A549 (cell line): Measurements from ENCODE around the gene MSL1. TPM values are rescaled to one million over a fixed set of nuclear protein-coding genes. Genes with fewer than 3 reads are reported as not detected.

Experiments used
- ATAC-seq, 2 experiments: fragments of 200-7000 bp in 1 of 2; fragments of >200 bp in 1 of 2; cut with Nextera tagmentation in 1 of 2; cut with Tn5 transposase in 1 of 2; 3 replicates each; pipeline versions ENCODE4 v1.8.0 to v1.9.1; 2018 to 2020; ENCODE audit warnings: mild to moderate bottlenecking in 1 of 2, moderate library complexity in 1 of 2
- CTCF ChIA-PET: fragments of 300-600 bp; sonication (Branson Sonifier 250); formaldehyde crosslinking; extraction: SDS; loops from one replicate; lab custom pipeline; 2021; ENCODE audit warnings: antibody characterized with exemption, inconsistent platforms; lab: Yijun Ruan, JAX
- POLR2A ChIA-PET: fragments of 350-600 bp; formaldehyde crosslinking; extraction: SDS; loops from one replicate; lab custom pipeline; 2021; ENCODE audit warnings: antibody characterized with exemption, inconsistent platforms; lab: Yijun Ruan, JAX
- DNase-seq, 2 experiments: peaks; one replicate each; pipeline versions ENCODE4 v3.0.0 to v3.0.0-alpha.2; 2011 to 2016; ENCODE audit warnings: low read depth in 1 of 2, low spot score in 1 of 2
- FAIRE-seq: peaks from 2 replicates; lab custom pipeline; 2011; peaks lifted over from hg19 to GRCh38; lab: Jason Lieb, UNC
- H3K27ac ChIP-seq, 2 experiments: fragments of >200 bp; sonication (Bioruptor Twin); formaldehyde crosslinking; 3 replicates each; pipeline ENCODE4 v1.5.1; 2016 to 2017
- H3K4me1 ChIP-seq: fragments of >200 bp; sonication (Bioruptor Twin); formaldehyde crosslinking; 3 replicates; pipeline ENCODE4 v1.6.1; 2016
- H3K4me2 ChIP-seq: fragments of >200 bp; sonication (Bioruptor Twin); formaldehyde crosslinking; 3 replicates; pipeline ENCODE4 v1.6.1; 2016
- H3K4me3 ChIP-seq: fragments of >200 bp; sonication (Bioruptor Twin); formaldehyde crosslinking; 3 replicates; pipeline ENCODE4 v1.5.1; 2016
- H3K9me3 ChIP-seq: fragments of >200 bp; sonication (Bioruptor Twin); formaldehyde crosslinking; 3 replicates; pipeline ENCODE4 v1.6.1; 2016
- ATOH8 ChIP-seq: fragments of 250-450 bp; sonication (Bioruptor Pico); IDR thresholded peaks from 2 replicates; pipeline ENCODE4 v1.5.0; 2020; ENCODE audit warnings: low read depth, mild to moderate bottlenecking, moderate library complexity
- CEBPB ChIP-seq, 2 experiments: fragments of >200 bp in 1 of 2; sonication (Bioruptor Twin) in 1 of 2; formaldehyde crosslinking in 1 of 2; IDR thresholded peaks; 2 replicates each; pipeline ENCODE4 v1.6.1; 2012 to 2016
- E2F6 ChIP-seq: IDR thresholded peaks from 2 replicates; pipeline ENCODE4 v1.6.1; 2012; ENCODE audit warnings: low read depth, borderline replicate concordance
- EHMT2 ChIP-seq: fragments of 200-600 bp; sonication (generic); IDR thresholded peaks from 2 replicates; pipeline ENCODE4 v1.6.1; 2016; ENCODE audit warnings: antibody characterized with exemption, low read depth, mild to moderate bottlenecking, moderate library complexity
- JUN ChIP-seq, 2 experiments: fragments of >200 bp; sonication (Bioruptor Twin); formaldehyde crosslinking; IDR thresholded peaks; 2 replicates in 1 of 2; 3 replicates in 1 of 2; pipeline ENCODE4 v1.6.1; 2016 to 2017
- JUNB ChIP-seq: fragments of >200 bp; sonication (Bioruptor Twin); formaldehyde crosslinking; IDR thresholded peaks from 2 replicates; pipeline ENCODE4 v1.6.1; 2016
- MAX ChIP-seq: IDR thresholded peaks from 2 replicates; pipeline ENCODE4 v1.6.1; 2012
- PHF8 ChIP-seq: fragments of 200-600 bp; sonication (generic); IDR thresholded peaks from 2 replicates; pipeline ENCODE4 v1.6.1; 2016; ENCODE audit warnings: low read depth, mild to moderate bottlenecking, antibody characterized with exemption, moderate library complexity, borderline replicate concordance
- POLR2A ChIP-seq: IDR thresholded peaks from 2 replicates; pipeline ENCODE4 v1.6.1; 2012; ENCODE audit warnings: mild to moderate bottlenecking, low read length
- POLR2AphosphoS2 ChIP-seq: conservative IDR thresholded peaks from 2 replicates; pipeline ENCODE4 v1.6.1; 2012; ENCODE audit warnings: low read length, improper control_type of control experiment, inconsistent platforms
- RFX5 ChIP-seq: fragments of 450-650 bp; IDR thresholded peaks from 2 replicates; pipeline ENCODE4 v1.7.1; 2014; ENCODE audit warnings: antibody characterized with exemption, mild to moderate bottlenecking, moderate library complexity
- TP53 ChIP-seq: fragments of 250-450 bp; sonication (Bioruptor Pico); IDR thresholded peaks from 2 replicates; pipeline ENCODE4 v1.5.0; 2021; ENCODE audit warnings: mild to moderate bottlenecking, moderate library complexity
- ZC3H11A ChIP-seq: fragments of 450-650 bp; IDR thresholded peaks from 2 replicates; pipeline ENCODE4 v1.6.1; 2014; ENCODE audit warnings: antibody characterized with exemption, mild to moderate bottlenecking
- ZFP36 ChIP-seq: fragments of 450-650 bp; IDR thresholded peaks from 2 replicates; pipeline ENCODE4 v1.6.1; 2014; ENCODE audit warnings: borderline replicate concordance; ENCODE audit not compliant: partially characterized antibody
- ZNF302 ChIP-seq: fragments of 250-450 bp; sonication (Bioruptor Pico); IDR thresholded peaks from 2 replicates; pipeline ENCODE4 v1.9.0; 2021; ENCODE audit warnings: inconsistent platforms, mild to moderate bottlenecking, moderate library complexity
- WGBS: methylation state at CpG from one replicate; pipeline ENCODE4 v1.1.6; 2017; ENCODE audit errors: missing lambda C conversion rate; 5-methylcytosine and 5-hydroxymethylcytosine counted together
- polyA plus RNA-seq, 4 experiments: library from polyadenylated mRNA; depleted of rRNA in 3 of 4; stranded (reverse); fragments of >200 nt; fragmentation: RNase III in 1 of 4; extraction: RNeasy Plus Mini Kit Qiagen cat#74134 plus additional on column Dnase treatment in 1 of 4; gene quantifications; 2 replicates in 3 of 4; 3 replicates in 1 of 4; pipeline ENCODE4 v1.2.3, GENCODE V29; 2011 to 2017
- TF ChIP-seq, protein P1 (sequence below): fragments of 450-650 bp; IDR thresholded peaks from 2 replicates; pipeline ENCODE4 v1.6.1; 2014; ENCODE audit warnings: antibody characterized with exemption

MSL1 gene
- polyA plus RNA-seq, 2 of the 4 experiments (the other 2 are of a cell fraction): 64.8 to 95.1 TPM

DNA sequence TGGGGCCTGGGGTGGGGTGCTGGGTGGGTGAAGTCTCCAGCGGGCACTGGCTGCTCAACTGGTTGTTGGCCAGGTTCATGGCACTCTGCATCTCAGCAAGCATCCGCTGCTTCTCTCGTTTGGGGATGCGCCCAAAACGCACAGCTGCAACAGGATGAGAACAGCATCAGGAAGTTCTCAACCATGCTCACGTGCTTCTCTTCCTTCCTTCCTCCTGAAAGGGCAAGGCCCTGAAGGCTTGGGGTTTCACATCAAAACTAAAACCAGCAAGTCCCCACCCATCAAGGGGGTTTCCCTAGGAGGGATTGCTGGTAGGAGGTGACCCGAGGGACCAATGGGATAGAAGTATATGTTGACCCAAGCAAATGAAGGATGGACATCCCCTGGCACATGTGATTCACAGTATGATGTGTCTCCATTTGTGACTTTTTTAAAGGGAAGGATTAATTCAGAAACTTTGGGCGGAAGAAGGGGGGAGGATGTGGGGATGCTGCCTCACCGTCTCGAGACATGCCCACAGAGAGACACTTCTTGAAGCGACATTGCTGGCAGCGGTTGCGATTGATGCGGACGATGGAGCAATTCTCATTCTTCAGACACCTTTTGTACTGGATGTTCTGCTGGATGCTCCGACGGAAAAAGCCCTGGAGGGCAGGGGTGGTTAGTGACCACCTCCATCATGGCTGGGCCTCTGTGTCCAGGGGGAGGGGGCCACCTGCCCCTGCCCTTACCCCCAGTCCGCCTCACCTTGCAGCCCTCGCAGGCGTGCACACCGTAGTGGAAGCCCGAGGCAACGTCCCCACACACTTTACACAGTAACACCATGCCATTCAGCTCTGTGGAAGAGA, 25.6 kb upstream of the MSL1 start:
- no peak overlapping the region for H3K27ac ChIP-seq
- 92% methylated on average over 23 of the region's 23 CpGs for WGBS
- DNase-seq (no peak), FAIRE-seq (no peak), ATAC-seq (no peak)
- TF ChIP-seq POLR2AphosphoS2 (0 out of 2 replicates have a peak, but pooled peaks have one; percentile 24), E2F6 (no peak)
- H3K4me3 ChIP-seq: no peak overlapping the region
- POLR2A ChIA-PET: interaction anchor here (7.1 kb wide), 1 partner anchor 16 kb away, joined by 173 read pairs; no protein-coding TSS in a partner anchor
- peaks cover 41% of the 10 kb centered on the region for H3K4me1 ChIP-seq
- H3K9me3 ChIP-seq: no peaks in the 10 kb centered on the region
- CTCF ChIA-PET: interaction anchor here (0.7 to 17.1 kb wide), 11 partner anchors 12 to 83 kb away, joined by 3 to 390 read pairs (median 4); partner anchors contain the start of genes CSF3 and THRA
- H3K4me2 ChIP-seq: no peak overlapping the region

DNA sequence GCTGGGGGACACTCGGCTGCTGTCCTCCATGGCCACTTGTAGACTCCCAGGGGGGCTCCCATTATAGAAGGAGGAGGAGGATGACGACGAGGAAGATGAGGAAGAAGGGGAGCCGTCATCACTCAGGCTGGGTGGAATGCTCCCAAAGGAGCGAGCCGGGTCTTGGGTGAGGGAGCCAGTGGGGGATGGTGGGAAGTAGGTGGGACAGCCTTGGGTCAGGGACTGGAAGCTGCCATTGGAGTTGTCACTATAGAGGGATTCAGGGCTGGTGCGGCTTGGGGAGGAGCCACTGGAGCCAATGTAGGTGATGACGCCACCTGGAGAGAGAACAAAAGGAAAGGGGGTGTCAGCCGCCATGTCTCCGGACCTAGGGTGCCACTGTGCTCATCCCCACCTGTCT, 24.7 kb upstream of the MSL1 start:
- Histone ChIP-seq H3K4me1 (peaks cover 41% of the 10 kb centered on the region), H3K4me2 (no peak overlapping the region), H3K4me3 (no peak overlapping the region), H3K9me3 (no peaks in the 10 kb centered on the region)
- 94% methylated on average over 10 of the region's 10 CpGs for WGBS
- no peak for FAIRE-seq
- ChIA-PET POLR2A (interaction anchor here (7.1 kb wide), 1 partner anchor 16 kb away, joined by 173 read pairs; no protein-coding TSS in a partner anchor), CTCF (interaction anchor here (0.9 to 17.1 kb wide), 10 partner anchors 8 to 84 kb away, joined by 3 to 390 read pairs (median 9); partner anchors contain the start of genes CSF3 and THRA)
- no peak for ATAC-seq
- DNase-seq: no peak
- no peak for TF ChIP-seq ZNF302 (CRISPR knock-in tag)
- TF ChIP-seq, all 56 proteins: peak for 0
- peak overlapping the region in 1 of 2 experiments; percentile 89; a peak in 2 of 6 replicates for H3K27ac ChIP-seq

DNA sequence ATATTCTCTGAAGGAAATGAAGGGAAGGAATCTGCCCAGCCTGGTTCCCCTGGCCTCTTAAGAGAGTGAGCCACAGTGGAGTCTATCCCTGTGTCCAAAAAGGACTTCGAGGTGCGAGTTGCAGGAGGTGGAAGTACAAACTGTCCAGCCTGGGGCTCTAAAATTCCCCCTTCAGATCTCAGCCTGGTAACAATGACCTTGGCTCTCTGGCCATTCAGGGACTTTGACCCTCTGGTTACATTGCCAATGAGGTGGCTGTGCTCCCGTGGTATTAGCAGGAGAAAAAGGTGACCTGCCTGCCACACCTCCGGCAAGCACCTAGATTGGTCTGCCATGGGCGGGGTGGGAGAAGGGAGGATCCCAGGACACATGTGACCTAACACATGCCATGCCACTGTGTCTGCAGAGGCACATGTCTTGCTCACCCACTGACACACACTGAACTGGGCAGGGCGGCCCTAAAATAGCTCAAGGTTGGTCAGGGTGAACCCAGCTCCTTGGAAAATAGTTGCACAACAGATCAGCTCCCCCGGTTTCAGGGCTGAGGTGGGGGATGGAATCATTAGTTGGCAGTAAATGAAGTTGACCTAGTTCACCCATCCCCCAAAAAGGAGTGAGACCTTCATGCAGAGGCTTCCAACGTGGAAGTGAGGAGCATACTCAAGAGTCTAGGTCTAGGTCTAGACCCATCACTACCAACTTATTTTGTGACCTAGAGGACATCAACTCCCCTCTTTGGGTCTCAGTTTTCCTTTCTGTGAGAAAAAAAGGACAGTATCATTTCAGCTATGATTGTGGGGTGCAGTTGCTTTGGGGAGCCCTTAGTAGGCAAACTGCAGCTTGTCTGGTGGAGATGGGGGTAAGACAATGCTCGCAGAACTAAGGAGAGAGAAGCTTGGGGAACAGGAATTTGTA, 23.6 kb upstream of the MSL1 start:
- peaks cover 45% of the 10 kb centered on the region for H3K4me1 ChIP-seq
- DNase-seq (no peak), FAIRE-seq (no peak), ATAC-seq (no peak)
- ChIA-PET POLR2A (interaction anchor here (0.8 to 7.1 kb wide), 9 partner anchors 14 to 1590 kb away, joined by 3 to 173 read pairs (median 6); partner anchors contain the start of genes CASC3, MED24, MSL1 and PSMD3), CTCF (interaction anchor here (0.9 to 17.1 kb wide), 12 partner anchors 9 to 118 kb away, joined by 3 to 390 read pairs (median 8); partner anchors contain the start of genes PSMD3 and THRA)
- H3K4me3 ChIP-seq: peak overlapping the region; percentile 26
- TF ChIP-seq CEBPB (IDR thresholded peaks at IDR 0.05): no peak; a peak in 1 of 4 replicates
- no peak for TF ChIP-seq POLR2A
- TF ChIP-seq JUNB: no peak
- 0 out of 2 replicates have a peak, but pooled peaks have one; percentile 8 for TF ChIP-seq MAX
- no peak for TF ChIP-seq PHF8
- TF ChIP-seq ZFP36: no peak
- TF ChIP-seq TP53 (CRISPR knock-in tag): no peak
- TF ChIP-seq ZC3H11A: no peak
- TF ChIP-seq E2F6: no peak
- TF ChIP-seq JUN (IDR thresholded peaks at IDR 0.05): no peak
- no peak for TF ChIP-seq EHMT2
- no peak for TF ChIP-seq RFX5
- TF ChIP-seq ATOH8 (CRISPR knock-in tag): 0 out of 2 replicates have a peak, but pooled peaks have one; percentile 67
- TF ChIP-seq, protein P1, sequence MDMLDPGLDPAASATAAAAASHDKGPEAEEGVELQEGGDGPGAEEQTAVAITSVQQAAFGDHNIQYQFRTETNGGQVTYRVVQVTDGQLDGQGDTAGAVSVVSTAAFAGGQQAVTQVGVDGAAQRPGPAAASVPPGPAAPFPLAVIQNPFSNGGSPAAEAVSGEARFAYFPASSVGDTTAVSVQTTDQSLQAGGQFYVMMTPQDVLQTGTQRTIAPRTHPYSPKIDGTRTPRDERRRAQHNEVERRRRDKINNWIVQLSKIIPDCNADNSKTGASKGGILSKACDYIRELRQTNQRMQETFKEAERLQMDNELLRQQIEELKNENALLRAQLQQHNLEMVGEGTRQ: peak; percentile 57
- peak overlapping the region; percentile 95 for H3K4me2 ChIP-seq
- no peaks in the 10 kb centered on the region for H3K9me3 ChIP-seq
- 69% methylated on average over 9 of the region's 9 CpGs for WGBS
- H3K27ac ChIP-seq: peak overlapping the region; percentile 89
